ENCODE results near the gene SPRED1.

The SPRED1 gene

GRCh38 chr15:38401701-38402100, 149.1 kb downstream of the SPRED1 start:
- Mint-ChIP-seq H3K36me3 (ENCODE audit: insufficient read depth) (no peaks in the 10 kb centered on the region), H3K4me3 (no peak overlapping the region), H3K4me1 (ENCODE audit: low read depth in 2 of 2) (no peaks in the 10 kb centered on the region), H3K27ac (no peak overlapping the region), H3K27me3 (peaks cover 60 to 68% of the 10 kb centered on the region in 2 donors), H3K9me3 (no peaks in the 10 kb centered on the region)
- no peak for DNase-seq
- no peak for ATAC-seq (replicated peaks)

DNA sequence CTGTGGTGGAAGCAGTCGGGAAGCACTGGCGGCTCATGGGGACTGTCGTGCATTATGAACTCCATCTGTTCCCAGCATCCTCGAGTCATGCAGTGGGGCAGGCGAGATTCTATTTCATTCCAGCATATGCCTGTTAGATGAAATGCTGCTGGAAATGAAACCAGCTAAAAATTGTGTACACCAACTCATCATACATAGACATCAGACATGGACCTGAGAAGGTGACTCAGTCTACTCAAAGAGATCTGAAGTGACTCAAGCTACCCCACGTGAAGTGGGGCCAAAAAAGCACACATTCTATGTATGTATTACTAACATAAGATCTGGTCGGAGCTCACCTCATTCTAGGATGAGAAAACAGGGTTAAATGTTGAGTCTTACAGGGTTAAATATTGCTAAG, 153.8 kb downstream of the SPRED1 start:
- Mint-ChIP-seq H3K36me3 (ENCODE audit: insufficient read depth) (no peaks in the 10 kb centered on the region), H3K4me3 (no peak overlapping the region), H3K27ac (no peak overlapping the region), H3K27me3 (peaks cover 30 to 52% of the 10 kb centered on the region in 2 donors), H3K4me1 (ENCODE audit: low read depth in 2 of 2) (no peaks in the 10 kb centered on the region), H3K9me3 (no peaks in the 10 kb centered on the region)
- DNase-seq: no peak
- no peak for ATAC-seq (replicated peaks)
